H9 (cell line): ENCODE results near the gene USP26. TPM values are rescaled to one million over a fixed set of nuclear protein-coding genes. Genes with fewer than 3 reads are reported as not detected.
"Not testable (repeated sequence)": the region's sequence is repeated elsewhere in the genome, so short reads cannot be mapped to it uniquely, and the experiment has no call there.

Experiments
- DNase-seq: peaks from one replicate; pipeline ENCODE4 v3.0.0-alpha.2; 2017
- H2AFZ ChIP-seq: one replicate; pipeline ENCODE4 v1.6.1; 2013; ENCODE audit warnings: mild to moderate bottlenecking, low read length, control low read depth, moderate library complexity
- H2AK5ac ChIP-seq: 2 replicates; pipeline ENCODE4 v1.6.1; 2013; ENCODE audit warnings: low read length, control low read depth, mixed read lengths; ENCODE audit not compliant: insufficient read length
- H2BK120ac ChIP-seq: one replicate; pipeline ENCODE4 v1.6.1; 2013; ENCODE audit warnings: low read depth, mild to moderate bottlenecking, low read length, control low read depth, inconsistent platforms; ENCODE audit not compliant: poor library complexity, severe bottlenecking
- H2BK12ac ChIP-seq: 2 replicates; pipeline ENCODE4 v1.6.1; 2013; ENCODE audit warnings: low read length, control low read depth, mixed read lengths, low read depth; ENCODE audit not compliant: insufficient read length
- H2BK15ac ChIP-seq: 2 replicates; pipeline ENCODE4 v1.6.1; 2013; ENCODE audit warnings: low read depth, low read length, control low read depth
- H2BK20ac ChIP-seq: one replicate; pipeline ENCODE4 v1.6.1; 2013; ENCODE audit warnings: low read depth, mild to moderate bottlenecking, low read length, control low read depth, inconsistent platforms; ENCODE audit not compliant: poor library complexity, severe bottlenecking
- H2BK5ac ChIP-seq: 2 replicates; pipeline ENCODE4 v1.6.1; 2013; ENCODE audit warnings: low read length, control low read depth, mixed read lengths; ENCODE audit not compliant: insufficient read length
- H3K14ac ChIP-seq: 2 replicates; pipeline ENCODE4 v1.6.1; 2013; ENCODE audit warnings: low read length, control low read depth; ENCODE audit not compliant: insufficient read depth
- H3K18ac ChIP-seq: 2 replicates; pipeline ENCODE4 v1.6.1; 2013; ENCODE audit warnings: low read depth, mild to moderate bottlenecking, mixed read lengths, low read length, control low read depth; ENCODE audit not compliant: insufficient read length
- H3K23ac ChIP-seq: 2 replicates; pipeline ENCODE4 v1.6.1; 2013; ENCODE audit warnings: low read length, control low read depth, mixed read lengths, low read depth; ENCODE audit not compliant: insufficient read length
- H3K23me2 ChIP-seq: 2 replicates; pipeline ENCODE4 v1.6.1; 2013; ENCODE audit warnings: low read depth, mild to moderate bottlenecking, mixed read lengths, low read length, control low read depth; ENCODE audit not compliant: insufficient read length, poor library complexity, severe bottlenecking
- H3K27ac ChIP-seq: 2 replicates; pipeline ENCODE4 v1.5.1; 2013; ENCODE audit warnings: low read length, control low read depth, mixed read lengths, low read depth; ENCODE audit not compliant: insufficient read length
- H3K27me3 ChIP-seq: 2 replicates; pipeline ENCODE4 v1.6.1; 2013; ENCODE audit warnings: low read length, control low read depth, inconsistent platforms; ENCODE audit not compliant: insufficient read depth
- H3K4ac ChIP-seq: 2 replicates; pipeline ENCODE4 v1.6.1; 2013; ENCODE audit warnings: low read depth, mild to moderate bottlenecking, control low read depth, inconsistent platforms, low read length, moderate library complexity
- H3K4me1 ChIP-seq: 2 replicates; pipeline ENCODE4 v1.6.1; 2013; ENCODE audit warnings: low read length, control low read depth, inconsistent platforms; ENCODE audit not compliant: insufficient read depth
- H3K4me2 ChIP-seq: 2 replicates; pipeline ENCODE4 v1.6.1; 2013; ENCODE audit warnings: low read length, control low read depth, mixed read lengths; ENCODE audit not compliant: insufficient read length, insufficient read depth
- H3K56ac ChIP-seq: 2 replicates; pipeline ENCODE4 v1.6.1; 2013; ENCODE audit warnings: low read depth, mild to moderate bottlenecking, mixed read lengths, low read length, control low read depth; ENCODE audit not compliant: insufficient read length
- H3K79me1 ChIP-seq: 2 replicates; pipeline ENCODE4 v1.6.1; 2013; ENCODE audit warnings: low read depth, mild to moderate bottlenecking, moderate library complexity, low read length, control low read depth, inconsistent platforms; ENCODE audit not compliant: insufficient read depth, poor library complexity, severe bottlenecking
- H3K79me2 ChIP-seq: 2 replicates; pipeline ENCODE4 v1.6.1; 2013; ENCODE audit warnings: low read length, control low read depth, inconsistent platforms; ENCODE audit not compliant: insufficient read depth
- H3K9ac ChIP-seq: 2 replicates; pipeline ENCODE4 v1.6.1; 2013; ENCODE audit warnings: low read length, control low read depth, mixed read lengths; ENCODE audit not compliant: insufficient read length; ENCODE audit errors: extremely low read depth
- H3K9me3 ChIP-seq: one replicate; pipeline ENCODE4 v1.6.1; 2013; ENCODE audit warnings: low read depth, low read length, inconsistent platforms; ENCODE audit not compliant: control insufficient read depth
- H3T11ph ChIP-seq: one replicate; pipeline ENCODE4 v1.6.1; 2013; ENCODE audit warnings: mild to moderate bottlenecking, low read length, control low read depth, inconsistent platforms
- H4K20me1 ChIP-seq: one replicate; pipeline ENCODE4 v1.6.1; 2013; ENCODE audit not compliant: control insufficient read depth, insufficient read length, insufficient read depth
- H4K5ac ChIP-seq: 2 replicates; pipeline ENCODE4 v1.6.1; 2013; ENCODE audit warnings: low read depth, mild to moderate bottlenecking, mixed read lengths, low read length, control low read depth; ENCODE audit not compliant: insufficient read length
- H4K8ac ChIP-seq: replicated peaks from 2 replicates; pipeline ENCODE4 v1.6.1; 2013; ENCODE audit warnings: low read length, control low read depth, mixed read lengths, low read depth; ENCODE audit not compliant: insufficient read length
- H4K91ac ChIP-seq: 2 replicates; pipeline ENCODE4 v1.6.1; 2013; ENCODE audit warnings: low read depth, mild to moderate bottlenecking, moderate library complexity, mixed read lengths, low read length, control low read depth; ENCODE audit not compliant: insufficient read length
- H3K27ac Mint-ChIP-seq, 3 experiments: 2 replicates in 2 of 3; 3 replicates in 1 of 3; pipeline ENCODE4 v1.8.0; 2020 to 2021; ENCODE audit warnings: mixed read lengths in 3 of 3, mild to moderate bottlenecking in 1 of 3, moderate library complexity in 1 of 3
- H3K27me3 Mint-ChIP-seq: 2 replicates; pipeline ENCODE4 v1.8.0; 2021; ENCODE audit warnings: low read depth, mild to moderate bottlenecking, moderate library complexity, mixed read lengths
- H3K36me3 Mint-ChIP-seq, 3 experiments: 2 replicates in 2 of 3; 3 replicates in 1 of 3; pipeline ENCODE4 v1.8.0; 2020 to 2021; ENCODE audit warnings: low read depth in 3 of 3, mixed read lengths in 3 of 3; ENCODE audit not compliant: insufficient read depth in 1 of 3
- H3K4me1 Mint-ChIP-seq, 2 experiments: 2 replicates each; pipeline ENCODE4 v1.8.0; 2020; ENCODE audit warnings: mixed read lengths in 2 of 2
- H3K4me3 Mint-ChIP-seq, 2 experiments: 2 replicates in 1 of 2; 3 replicates in 1 of 2; pipeline ENCODE4 v1.8.0; 2020 to 2021; ENCODE audit warnings: mild to moderate bottlenecking in 2 of 2, mixed read lengths in 2 of 2, moderate library complexity in 1 of 2
- H3K9me3 Mint-ChIP-seq, 2 experiments: 2 replicates in 1 of 2; 3 replicates in 1 of 2; pipeline ENCODE4 v1.8.0; 2020; ENCODE audit warnings: mild to moderate bottlenecking in 2 of 2, mixed read lengths in 2 of 2, moderate library complexity in 1 of 2
- WGBS: extraction: QIAGEN DNeasy Blood & Tissue Kit; methylation state at CpG from one replicate; pipeline ENCODE4 v1.1.7; 2013; ENCODE audit warnings: missing lambda C conversion rate, low lambda C conversion rate, mixed read lengths; ENCODE audit not compliant: insufficient read length; ENCODE audit errors: extremely low coverage; 5-methylcytosine and 5-hydroxymethylcytosine counted together
- total RNA-seq: library from RNA; stranded (reverse); gene quantifications from 2 replicates; pipeline ENCODE4 v1.2.1, GENCODE V29; 2021
- TF ChIP-seq, protein P1 (sequence below): fragments of 200-600 bp; sonication (generic); conservative IDR thresholded peaks from 3 replicates; pipeline ENCODE4 v1.8.0; 2021; ENCODE audit warnings: antibody characterized with exemption, mild to moderate bottlenecking

The USP26 gene
- total RNA-seq, 1 experiment from 2014 or later = not detected

DNA sequence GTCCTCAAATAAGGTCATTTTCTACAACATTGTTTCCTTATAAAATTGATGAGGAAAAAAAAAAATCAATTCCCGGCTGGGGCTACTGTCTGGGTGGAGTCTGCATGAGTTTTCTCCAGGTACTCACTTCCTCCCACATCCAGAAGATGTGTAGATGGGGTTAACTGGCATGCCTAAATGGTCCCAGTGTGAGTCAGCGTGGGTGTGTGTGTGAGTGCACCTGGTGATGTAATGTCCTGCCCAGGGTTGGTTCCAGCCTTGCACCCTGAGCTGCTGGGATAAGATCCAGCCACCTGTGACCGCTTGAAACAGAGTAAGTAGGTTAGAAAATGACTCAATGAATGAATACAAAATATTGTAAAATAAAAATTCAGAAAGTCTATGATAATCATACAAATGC, 11.1 kb downstream of the USP26 start:
- H4K5ac ChIP-seq = no peak overlapping the region
- no peak overlapping the region for H3K4me3 Mint-ChIP-seq

DNA sequence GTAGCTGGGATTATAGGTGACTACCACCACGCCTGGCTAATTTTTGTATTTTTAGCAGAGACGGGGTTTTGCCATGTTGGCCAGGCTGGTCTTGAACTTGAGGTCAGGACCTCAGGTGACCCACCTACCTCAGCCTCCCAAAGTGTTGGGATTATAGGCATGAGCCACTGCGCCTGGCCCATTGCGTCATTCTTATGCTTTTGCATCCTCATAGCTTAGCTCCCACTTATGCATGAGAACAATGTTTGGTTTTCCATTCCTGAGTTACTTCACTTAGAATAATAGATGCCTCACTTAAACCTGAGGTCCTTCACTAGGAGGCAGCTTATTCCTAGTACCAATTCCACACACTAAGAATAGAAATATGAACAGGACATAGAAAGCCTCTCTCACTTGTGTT, 11.9 kb downstream of the USP26 start:
- H3K4me3 Mint-ChIP-seq, H2BK15ac ChIP-seq, H3K4ac ChIP-seq, H2BK5ac ChIP-seq, H3K9me3 ChIP-seq, H2BK20ac ChIP-seq, H3K4me1 ChIP-seq, H3K27me3 ChIP-seq, H4K91ac ChIP-seq, H3K56ac ChIP-seq, H3T11ph ChIP-seq, H3K14ac ChIP-seq, H3K36me3 Mint-ChIP-seq, H3K23me2 ChIP-seq, H3K18ac ChIP-seq, H4K20me1 ChIP-seq, H3K27ac Mint-ChIP-seq, H3K4me2 ChIP-seq, H2BK12ac ChIP-seq, H4K8ac ChIP-seq, H3K9me3 Mint-ChIP-seq, H3K23ac ChIP-seq, H2AK5ac ChIP-seq, H2BK120ac ChIP-seq, H4K5ac ChIP-seq, H3K27me3 Mint-ChIP-seq, H3K4me1 Mint-ChIP-seq, H2AFZ ChIP-seq, H3K27ac ChIP-seq, H3K9ac ChIP-seq, H3K79me2 ChIP-seq, DNase-seq, H3K79me1 ChIP-seq: not testable (repeated sequence)
- WGBS = no CpG with 5 or more reads among the region's 4 CpGs

More for the DNA sequence above, 11.1 kb downstream of the USP26 start:
- H3K27me3 Mint-ChIP-seq = no peaks in the 10 kb centered on the region; the same call in 1 of the 2 replicates
- DNase-seq = no peak
- Histone ChIP-seq H2AFZ (no peak overlapping the region), H3K23ac (no peak overlapping the region), H3K9me3 (no peaks in the 10 kb centered on the region), H2BK15ac (no peak overlapping the region), H2AK5ac (no peak overlapping the region), H3T11ph (no peak overlapping the region), H3K9ac (no peak overlapping the region), H3K4me1 (no peaks in the 10 kb centered on the region), H2BK20ac (no peak overlapping the region), H2BK12ac (no peak overlapping the region), H3K23me2 (no peaks in the 10 kb centered on the region), H2BK5ac (no peak overlapping the region), H3K27me3 (no peaks in the 10 kb centered on the region), H3K4me2 (no peak overlapping the region), H3K27ac (no peak overlapping the region), H3K79me2 (no peaks in the 10 kb centered on the region), H2BK120ac (no peak overlapping the region), H4K91ac (no peak overlapping the region), H4K20me1 (no peaks in the 10 kb centered on the region), H3K14ac (no peak overlapping the region), H3K4ac (no peak overlapping the region), H3K18ac (no peak overlapping the region), H3K79me1 (no peaks in the 10 kb centered on the region), H3K56ac (no peak overlapping the region), H4K8ac (no peak overlapping the region)
- H3K27ac Mint-ChIP-seq = no peak overlapping the region
- H3K4me1 Mint-ChIP-seq = no peaks in the 10 kb centered on the region
- no peaks in the 10 kb centered on the region for H3K36me3 Mint-ChIP-seq
- no CpG with 5 or more reads among the region's 3 CpGs for WGBS
- TF ChIP-seq, protein P1, sequence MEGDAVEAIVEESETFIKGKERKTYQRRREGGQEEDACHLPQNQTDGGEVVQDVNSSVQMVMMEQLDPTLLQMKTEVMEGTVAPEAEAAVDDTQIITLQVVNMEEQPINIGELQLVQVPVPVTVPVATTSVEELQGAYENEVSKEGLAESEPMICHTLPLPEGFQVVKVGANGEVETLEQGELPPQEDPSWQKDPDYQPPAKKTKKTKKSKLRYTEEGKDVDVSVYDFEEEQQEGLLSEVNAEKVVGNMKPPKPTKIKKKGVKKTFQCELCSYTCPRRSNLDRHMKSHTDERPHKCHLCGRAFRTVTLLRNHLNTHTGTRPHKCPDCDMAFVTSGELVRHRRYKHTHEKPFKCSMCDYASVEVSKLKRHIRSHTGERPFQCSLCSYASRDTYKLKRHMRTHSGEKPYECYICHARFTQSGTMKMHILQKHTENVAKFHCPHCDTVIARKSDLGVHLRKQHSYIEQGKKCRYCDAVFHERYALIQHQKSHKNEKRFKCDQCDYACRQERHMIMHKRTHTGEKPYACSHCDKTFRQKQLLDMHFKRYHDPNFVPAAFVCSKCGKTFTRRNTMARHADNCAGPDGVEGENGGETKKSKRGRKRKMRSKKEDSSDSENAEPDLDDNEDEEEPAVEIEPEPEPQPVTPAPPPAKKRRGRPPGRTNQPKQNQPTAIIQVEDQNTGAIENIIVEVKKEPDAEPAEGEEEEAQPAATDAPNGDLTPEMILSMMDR = no peak
- no peaks in the 10 kb centered on the region for H3K9me3 Mint-ChIP-seq
